Measurements from ENCODE around the gene HOXC10. TPM values are rescaled to one million over a fixed set of nuclear protein-coding genes. Genes with fewer than 3 reads are reported as not detected.
A peak's percentile ranks its signal among the peaks of the same experiment; 100 is the strongest.

HOXC10 gene
- total and polyA plus RNA-seq, 10 of the 15 experiments (the other 5 are each of a cell fraction or from before 2014, with no cell fraction given) = 0.59 TPM; not detected in 9

GRCh38 chr12:53974084-53975063 is 10.6 kb upstream of the HOXC10 start, which contains the start of gene HOTAIR:
TSS of gene HOTAIR (minus strand) at chr12:53974954.
- H3K27ac ChIP-seq (ENCODE audit: control insufficient read depth, insufficient read depth) = no peak within 1 kb of the TSS
- DNase-seq (ENCODE audit: low read depth, low spot score) (no peak), ATAC-seq (peak; percentile 72), FAIRE-seq (no peak)
- H3K27me3 ChIP-seq (replicated peaks in 1 of 2; ENCODE audit: control insufficient read depth in 2 of 2, insufficient read depth in 2 of 2, low read length in 1 of 2) = peaks cover 23 to 34% of the 10 kb centered on the region in 2 experiments
- no peaks in the 10 kb centered on the region for H3K79me2 ChIP-seq (ENCODE audit: control insufficient read depth, insufficient read depth, low read length)
- TF ChIP-seq FOXK2 (IDR thresholded peaks at IDR 0.05) = no peak
- H3K36me3 ChIP-seq (ENCODE audit: control insufficient read depth in 2 of 2, insufficient read depth in 2 of 2, low read length in 1 of 2) = no peaks in the 10 kb centered on the region
- ChIA-PET RAD21 (ENCODE audit: unreplicated experiment) (no interaction called here), POLR2A (no interaction called here), CTCF (no interaction called here), SMC1A (ENCODE audit: uncharacterized antibody, unreplicated experiment) (no interaction called here)
- 45% methylated on average over 50 of the region's 63 CpGs for WGBS (ENCODE audit: insufficient coverage, insufficient replicate concordance, low lambda C conversion rate, missing lambda C conversion rate)
- BruUV-seq (replicated peaks) = no TSS peak
- H3K4me1 ChIP-seq (ENCODE audit: control insufficient read depth, insufficient read depth, low read length) = peaks cover 8% of the 10 kb centered on the region
- peak within 1 kb of the TSS; percentile 34 for H3K4me3 ChIP-seq
- intact Hi-C loops (cut with micrococcal nuclease; ENCODE audit: unreplicated experiment) (no loop called here), in situ Hi-C loops (cut with MboI) (no loop called here)
- no peaks in the 10 kb centered on the region; the same call in 1 of the 3 replicates for H3K9me3 ChIP-seq (replicated peaks; ENCODE audit: control insufficient read depth, insufficient read depth, low read length)
- H4K20me1 ChIP-seq (ENCODE audit: control insufficient read depth, insufficient read depth) = no peaks in the 10 kb centered on the region
- H3K4me2 ChIP-seq (ENCODE audit: control insufficient read depth, insufficient read depth) = peak within 1 kb of the TSS; percentile 67
- H3K9ac ChIP-seq (ENCODE audit: control insufficient read depth, insufficient read depth, low read length) = no peak within 1 kb of the TSS
- no peak within 1 kb of the TSS for H2AFZ ChIP-seq (ENCODE audit: control insufficient read depth, low read depth, low read length)

GRCh38 chr12:53975064-53975471 is 9.9 kb upstream of the HOXC10 start:
- no peak for DNase-seq (ENCODE audit: low read depth, low spot score)
- Histone ChIP-seq H3K27ac (ENCODE audit: control insufficient read depth, insufficient read depth) (no peak overlapping the region), H2AFZ (ENCODE audit: control insufficient read depth, low read depth, low read length) (no peak overlapping the region), H3K4me1 (ENCODE audit: control insufficient read depth, insufficient read depth, low read length) (peaks cover 12% of the 10 kb centered on the region), H4K20me1 (ENCODE audit: control insufficient read depth, insufficient read depth) (no peaks in the 10 kb centered on the region), H3K79me2 (ENCODE audit: control insufficient read depth, insufficient read depth, low read length) (no peaks in the 10 kb centered on the region), H3K27me3 (replicated peaks in 1 of 2; ENCODE audit: control insufficient read depth in 2 of 2, insufficient read depth in 2 of 2, low read length in 1 of 2) (peaks cover 24 to 33% of the 10 kb centered on the region in 2 experiments), H3K4me3 (peak overlapping the region; percentile 34; the same call in 1 of the 2 replicates), H3K9ac (ENCODE audit: control insufficient read depth, insufficient read depth, low read length) (no peak overlapping the region), H3K36me3 (ENCODE audit: control insufficient read depth in 2 of 2, insufficient read depth in 2 of 2, low read length in 1 of 2) (no peaks in the 10 kb centered on the region), H3K4me2 (ENCODE audit: control insufficient read depth, insufficient read depth) (peak overlapping the region; percentile 67), H3K9me3 (replicated peaks; ENCODE audit: control insufficient read depth, insufficient read depth, low read length) (no peaks in the 10 kb centered on the region; the same call in 1 of the 3 replicates)
- no TSS peak for BruUV-seq (replicated peaks)
- in situ Hi-C loops (cut with MboI) = no loop called here
- CTCF ChIA-PET = no interaction called here
- SMC1A ChIA-PET (ENCODE audit: uncharacterized antibody, unreplicated experiment) = no interaction called here
- RAD21 ChIA-PET (ENCODE audit: unreplicated experiment) = no interaction called here
- intact Hi-C loops (cut with micrococcal nuclease; ENCODE audit: unreplicated experiment) = no loop called here
- FAIRE-seq = no peak
- TF ChIP-seq IRF3 (IDR thresholded peaks at IDR 0.05) (no peak), MTA3 (IDR thresholded peaks at IDR 0.05; ENCODE audit: borderline replicate concordance, low read length) (no peak), STAT3 (IDR thresholded peaks at IDR 0.05; ENCODE audit: low read depth, low read length) (no peak), TCF3 (IDR thresholded peaks at IDR 0.05; ENCODE audit: borderline replicate concordance, insufficient read depth, low read depth, low read length) (0 out of 2 replicates have a peak, but pooled peaks have one; percentile 21)
- POLR2A ChIA-PET = no interaction called here
- no peak for ATAC-seq
- 24% methylated on average over 8 of the region's 25 CpGs for WGBS (ENCODE audit: insufficient coverage, insufficient replicate concordance, low lambda C conversion rate, missing lambda C conversion rate)
